ENCODE data around the gene RUNX1.

RUNX1 gene

GRCh38 chr21:34836933-34837505, 212.1 kb downstream of the RUNX1 start:
- H3K4me3 ChIP-seq (replicated peaks; ENCODE audit: low read depth, low read length) = no peak overlapping the region
- H3K27me3 ChIP-seq (replicated peaks; ENCODE audit: control insufficient read depth, insufficient read depth, low read length) = no peaks in the 10 kb centered on the region
- DNase-seq (ENCODE audit: extremely low read depth, insufficient read length) = no peak
- TF ChIP-seq CTCF (IDR thresholded peaks at IDR 0.05; ENCODE audit: insufficient read depth, low read length, poor library complexity, severe bottlenecking) = no peak
- H3K36me3 ChIP-seq (ENCODE audit: control insufficient read depth, insufficient read depth, low read length) = no peaks in the 10 kb centered on the region; the same call in 1 of the 2 replicates

- H3K36me3 ChIP-seq (ENCODE audit: control insufficient read depth, insufficient read depth, low read length) = no peaks in the 10 kb centered on the region; the same call in 1 of the 2 replicates
- H3K27me3 ChIP-seq (replicated peaks; ENCODE audit: control insufficient read depth, insufficient read depth, low read length) = no peaks in the 10 kb centered on the region
- no peak for TF ChIP-seq CTCF (IDR thresholded peaks at IDR 0.05; ENCODE audit: insufficient read depth, low read length, poor library complexity, severe bottlenecking)
- no peak for DNase-seq (ENCODE audit: extremely low read depth, insufficient read length)
- H3K4me3 ChIP-seq (replicated peaks; ENCODE audit: low read depth, low read length) = no peak overlapping the region
Observed at GRCh38 chr21:34836103-34836932, 212.8 kb downstream of the RUNX1 start.

GRCh38 chr21:34835526-34835925, 213.6 kb downstream of the RUNX1 start:
- Histone ChIP-seq H3K4me3 (replicated peaks; ENCODE audit: low read depth, low read length) (no peak overlapping the region), H3K36me3 (ENCODE audit: control insufficient read depth, insufficient read depth, low read length) (no peaks in the 10 kb centered on the region; the same call in 1 of the 2 replicates), H3K27me3 (replicated peaks; ENCODE audit: control insufficient read depth, insufficient read depth, low read length) (no peaks in the 10 kb centered on the region)
- TF ChIP-seq CTCF (IDR thresholded peaks at IDR 0.05; ENCODE audit: insufficient read depth, low read length, poor library complexity, severe bottlenecking) = no peak
- no peak for DNase-seq (ENCODE audit: extremely low read depth, insufficient read length)

GRCh38 chr21:34834852-34835501, 214.1 kb downstream of the RUNX1 start:
- Histone ChIP-seq H3K36me3 (ENCODE audit: control insufficient read depth, insufficient read depth, low read length) (no peaks in the 10 kb centered on the region; the same call in 1 of the 2 replicates), H3K4me3 (replicated peaks; ENCODE audit: low read depth, low read length) (no peak overlapping the region), H3K27me3 (replicated peaks; ENCODE audit: control insufficient read depth, insufficient read depth, low read length) (no peaks in the 10 kb centered on the region)
- TF ChIP-seq CTCF (IDR thresholded peaks at IDR 0.05; ENCODE audit: insufficient read depth, low read length, poor library complexity, severe bottlenecking) = no peak
- no peak for DNase-seq (ENCODE audit: extremely low read depth, insufficient read length)

- H3K4me3 ChIP-seq (replicated peaks; ENCODE audit: low read depth, low read length) = no peak overlapping the region
- no peaks in the 10 kb centered on the region; the same call in 1 of the 2 replicates for H3K36me3 ChIP-seq (ENCODE audit: control insufficient read depth, insufficient read depth, low read length)
- no peak for DNase-seq (ENCODE audit: extremely low read depth, insufficient read length)
- no peak for TF ChIP-seq CTCF (IDR thresholded peaks at IDR 0.05; ENCODE audit: insufficient read depth, low read length, poor library complexity, severe bottlenecking)
- no peaks in the 10 kb centered on the region for H3K27me3 ChIP-seq (replicated peaks; ENCODE audit: control insufficient read depth, insufficient read depth, low read length)
Observed at GRCh38 chr21:34834290-34834689, 214.8 kb downstream of the RUNX1 start.
